Stimulated activated CD4-positive, alpha-beta T cell treated with anti-CD3 and anti-CD28 coated beads, Interleukin-2, amount 100 ng/mL, for 4 hours (primary cell): ENCODE measurements around the gene TWSG1.
A peak's percentile ranks its signal among the peaks of the same experiment; 100 is the strongest.
"Not testable (repeated sequence)": the region's sequence is repeated elsewhere in the genome, so short reads cannot be mapped to it uniquely, and the experiment has no call there.

Experiments used
- DNase-seq: peaks from one replicate; pipeline ENCODE4 v3.0.0-alpha.2; 2020; ENCODE audit warnings: low read depth

TWSG1 gene

DNA sequence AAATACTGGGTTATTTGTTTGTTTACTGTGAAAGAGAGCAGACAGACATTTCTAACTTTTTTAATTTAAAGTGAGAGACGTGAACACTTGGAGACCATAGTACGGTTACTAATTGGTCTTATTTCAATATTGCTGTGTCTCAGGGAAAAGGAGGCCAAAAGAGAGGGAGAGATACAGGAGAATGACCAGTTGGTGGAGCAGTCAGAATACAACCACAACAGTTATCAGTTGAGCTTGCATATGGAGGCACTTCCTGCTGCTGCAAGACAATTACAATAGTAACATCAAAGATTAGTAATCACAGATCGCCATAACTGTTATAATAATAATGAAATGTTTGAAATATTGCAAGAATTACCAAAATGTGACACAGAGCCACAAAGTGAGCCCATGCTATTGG lies 58.2 kb downstream of the TWSG1 start:
- no peak for DNase-seq

GRCh38 chr18:9394046-9394445 lies 59.5 kb downstream of the TWSG1 start:
- no peak for DNase-seq

DNA sequence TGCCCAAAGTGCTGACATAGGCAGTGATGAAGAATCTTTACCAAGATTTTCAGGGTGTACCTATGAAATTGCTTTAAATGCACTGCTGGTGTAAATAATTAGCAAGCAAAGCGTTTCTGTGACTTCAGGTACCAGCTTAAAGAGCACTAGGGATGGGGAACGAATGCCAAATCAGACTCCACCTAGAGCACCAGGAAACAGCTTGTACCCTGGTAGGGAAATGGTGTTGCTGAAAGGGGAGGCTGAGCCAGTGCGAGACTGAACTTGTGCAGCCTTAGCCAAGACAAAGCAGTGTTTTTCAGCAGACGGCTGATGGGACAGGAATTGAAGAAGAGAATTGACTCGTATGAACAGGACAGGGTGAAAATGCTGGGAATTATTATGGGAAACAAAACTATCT lies 65.6 kb downstream of the TWSG1 start:
- DNase-seq = no peak

- DNase-seq = no peak
Measured at GRCh38 chr18:9401176-9401575, 66.6 kb downstream of the TWSG1 start.

- DNase-seq = not testable (repeated sequence)
Measured at GRCh38 chr18:9402358-9403007, 67.9 kb downstream of the TWSG1 start.

- no peak for DNase-seq
Measured at GRCh38 chr18:9403795-9404564, 69.4 kb downstream of the TWSG1 start.

- DNase-seq = peak; percentile 17
Measured at GRCh38 chr18:9404565-9405060, 70.0 kb downstream of the TWSG1 start.

GRCh38 chr18:9405130-9405529 lies 70.6 kb downstream of the TWSG1 start:
- no peak for DNase-seq

DNA sequence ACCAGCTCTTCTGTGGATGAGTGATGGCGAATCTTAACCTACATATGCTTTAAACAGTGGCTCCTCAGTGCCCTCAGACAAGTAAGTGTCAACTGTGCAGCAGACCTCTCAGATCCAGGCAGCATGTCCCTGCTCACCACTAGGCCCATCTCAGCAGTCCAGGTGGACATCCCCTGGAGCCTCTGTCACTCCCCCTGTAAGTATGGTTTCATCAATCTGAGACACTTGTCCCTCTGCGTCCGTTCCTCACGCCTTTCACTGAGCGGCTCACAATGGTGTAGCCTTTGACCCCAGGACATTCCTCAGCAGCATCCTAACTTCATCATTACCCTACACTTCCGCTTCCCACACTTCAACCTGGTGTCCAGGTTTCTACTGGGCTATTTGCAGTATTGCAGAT lies 71.4 kb downstream of the TWSG1 start:
- DNase-seq = no peak

- no peak for DNase-seq
Measured at GRCh38 chr18:9410515-9410914, 75.9 kb downstream of the TWSG1 start.

DNA sequence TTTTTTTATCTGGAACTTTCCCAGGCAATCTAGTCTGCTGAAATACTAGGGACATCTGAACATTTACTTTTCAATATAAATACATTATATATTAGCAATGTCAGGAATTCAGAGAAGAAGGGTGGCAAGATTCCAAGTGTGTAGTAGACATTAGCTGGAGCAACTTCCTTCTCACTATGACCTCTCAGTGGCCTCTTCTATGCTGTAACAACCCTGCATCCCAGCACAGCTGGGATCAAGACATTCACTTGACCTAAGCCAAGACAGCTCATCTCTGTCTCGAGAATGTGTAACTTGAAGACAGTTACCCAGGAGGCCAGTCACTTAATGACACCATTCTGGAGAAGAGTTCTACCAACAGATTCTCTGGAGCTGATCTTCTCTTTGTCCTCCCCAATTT lies 79.0 kb downstream of the TWSG1 start:
- DNase-seq = no peak

GRCh38 chr18:9416563-9417072 lies 82.0 kb downstream of the TWSG1 start:
- no peak for DNase-seq

DNA sequence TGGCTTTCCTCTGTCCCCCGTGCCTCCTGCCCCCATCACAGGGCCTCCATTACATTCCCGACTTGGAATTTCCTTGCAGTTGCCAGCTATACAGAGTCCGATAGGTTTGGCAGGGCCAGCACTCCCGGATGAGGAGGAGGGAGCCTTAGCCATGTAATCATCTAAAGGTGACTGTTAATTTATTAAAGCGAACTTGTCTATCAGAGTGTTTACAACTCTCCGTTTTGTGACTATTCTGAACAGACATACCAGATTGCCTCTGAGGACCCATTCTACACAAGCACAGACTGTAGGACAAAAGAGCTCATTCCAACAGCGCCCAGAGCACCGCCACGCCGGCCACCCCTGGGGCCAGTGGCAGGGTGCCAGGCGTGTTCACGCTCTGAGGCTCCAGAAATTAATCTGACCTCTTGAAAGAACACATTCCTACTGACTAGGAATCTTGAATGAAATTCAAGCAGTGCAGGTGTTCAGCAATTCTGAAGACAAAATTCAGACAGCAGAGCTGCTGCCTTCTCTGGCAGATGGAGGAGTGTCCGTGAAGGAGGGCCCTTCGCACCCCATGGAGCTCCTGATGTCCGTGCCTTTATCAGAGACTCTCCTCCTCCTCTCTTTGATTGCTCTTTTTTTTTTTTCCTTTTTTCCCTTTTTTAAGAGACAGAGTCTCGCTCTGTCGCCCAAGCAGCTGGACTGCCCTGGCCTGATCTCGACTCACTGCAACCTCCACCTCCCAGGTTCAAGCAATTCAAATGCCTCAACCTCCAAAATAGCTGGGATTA lies 82.7 kb downstream of the TWSG1 start:
- no peak for DNase-seq

DNA sequence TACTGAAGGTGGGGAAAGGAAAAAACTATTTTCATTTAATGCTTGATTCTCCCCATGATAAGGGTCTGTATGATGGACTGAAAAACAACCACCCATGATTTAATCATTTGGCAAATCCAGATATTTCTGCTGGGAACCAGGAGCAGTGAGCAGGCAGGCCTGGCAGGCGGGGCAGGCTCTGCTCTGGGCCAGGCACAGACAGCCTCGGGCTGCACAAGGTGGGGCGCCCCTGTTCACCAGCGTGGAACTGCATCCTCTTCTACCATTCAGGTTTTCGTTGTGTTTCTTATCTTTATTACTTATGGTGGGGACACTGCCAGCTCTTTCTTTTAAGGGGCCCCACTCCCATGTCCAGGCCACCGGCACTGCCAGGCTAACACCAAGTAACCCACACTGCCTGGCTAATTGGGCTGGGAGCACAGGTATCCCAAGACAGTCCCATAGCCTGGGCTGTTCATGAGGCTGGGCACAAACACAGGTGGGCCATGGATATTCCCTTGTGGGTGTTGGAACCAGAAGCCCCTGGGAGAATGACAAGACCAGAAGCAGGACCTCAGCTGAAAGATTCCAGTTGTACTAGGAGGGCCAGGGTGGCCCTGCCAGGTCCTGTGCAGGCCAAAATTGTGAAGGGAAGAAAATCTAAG lies 83.6 kb downstream of the TWSG1 start:
- DNase-seq = no peak

GRCh38 chr18:9419956-9420631 lies 85.5 kb downstream of the TWSG1 start:
- DNase-seq = no peak

DNA sequence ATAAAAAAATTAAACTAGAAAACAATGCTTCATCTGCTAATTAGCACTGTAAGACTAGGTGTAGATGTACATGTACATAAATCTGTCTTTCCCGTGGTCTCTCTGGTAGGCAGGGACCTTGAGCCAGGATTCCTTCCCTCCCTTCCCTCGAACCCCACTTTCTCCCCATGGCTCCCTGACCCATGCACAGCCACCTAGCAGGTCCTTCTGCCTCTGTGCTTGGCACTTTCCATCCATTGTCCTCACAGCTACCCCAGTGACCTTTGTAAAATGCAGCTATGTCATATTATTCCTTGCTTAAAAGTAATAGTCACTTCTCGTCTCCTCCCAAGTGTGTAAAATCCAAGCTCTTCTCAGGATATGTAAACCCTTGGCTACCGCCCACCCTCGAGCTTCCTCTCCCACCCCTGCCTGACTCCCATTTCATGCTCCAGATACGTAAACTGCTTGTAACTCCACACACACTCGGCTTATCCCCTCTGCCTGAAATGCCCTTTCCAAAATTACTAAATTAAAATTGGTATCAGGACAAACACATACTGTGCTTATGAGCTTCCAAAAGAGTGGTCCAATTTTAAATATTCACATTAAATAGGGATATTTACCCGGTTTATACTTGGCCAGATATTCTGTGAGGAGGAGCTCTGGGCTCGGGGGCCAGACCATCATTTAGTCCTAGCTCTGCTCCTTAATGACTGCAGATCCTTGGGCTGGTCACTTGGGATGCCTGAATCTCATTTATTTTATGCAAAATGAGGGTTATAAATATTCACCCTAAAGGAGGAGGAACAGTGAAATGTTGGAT lies 86.7 kb downstream of the TWSG1 start:
- no peak for DNase-seq

- DNase-seq = no peak
Measured at GRCh38 chr18:9421901-9422327, 87.3 kb downstream of the TWSG1 start.

GRCh38 chr18:9422816-9423519 lies 88.4 kb downstream of the TWSG1 start:
- DNase-seq = no peak

GRCh38 chr18:9423648-9424047 lies 89.1 kb downstream of the TWSG1 start:
- not testable (repeated sequence) for DNase-seq

DNA sequence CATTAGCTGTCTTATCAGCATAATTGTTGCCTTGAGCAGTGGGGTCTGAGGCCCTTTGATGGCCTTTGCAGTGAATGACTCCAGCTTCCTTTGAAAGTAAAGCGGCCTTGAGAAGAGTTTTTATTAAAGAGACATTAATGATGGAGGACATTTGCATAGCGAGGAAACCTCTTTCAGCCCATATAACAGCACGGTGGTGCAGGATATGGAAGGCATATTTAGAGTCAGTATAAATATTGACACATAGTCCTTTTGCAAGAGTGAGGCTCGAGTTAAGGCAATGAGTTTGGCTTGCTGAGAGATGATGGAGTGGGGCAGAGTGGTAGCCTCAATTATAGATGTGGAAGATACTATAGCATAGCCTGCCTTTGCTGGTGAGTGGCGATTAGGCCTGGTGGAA lies 89.7 kb downstream of the TWSG1 start:
- not testable (repeated sequence) for DNase-seq
